Measurements from ENCODE around the gene JPH4.

The JPH4 gene

GRCh38 chr14:23518709-23519108 is 59.9 kb downstream of the JPH4 start:
- H3K4me1 Mint-ChIP-seq, result no peaks in the 10 kb centered on the region

More at GRCh38 chr14:23518709-23519108, 59.9 kb downstream of the JPH4 start:
- H3K36me3 Mint-ChIP-seq, result peaks cover 7% of the 10 kb centered on the region
- DNase-seq (ENCODE audit: low spot score in 2 of 2) (no peak), ATAC-seq (ENCODE audit: low read depth) (no peak)
- no peaks in the 10 kb centered on the region for H3K27me3 Mint-ChIP-seq
- H3K27ac Mint-ChIP-seq, result no peak overlapping the region
- H3K4me3 Mint-ChIP-seq, result no peak overlapping the region
- no peaks in the 10 kb centered on the region for H3K9me3 Mint-ChIP-seq

Data from memory B cell (primary cell).